ENCODE measurements around the gene GPX4.
A peak's percentile ranks its signal among the peaks of the same experiment; 100 is the strongest.

The GPX4 gene

DNA sequence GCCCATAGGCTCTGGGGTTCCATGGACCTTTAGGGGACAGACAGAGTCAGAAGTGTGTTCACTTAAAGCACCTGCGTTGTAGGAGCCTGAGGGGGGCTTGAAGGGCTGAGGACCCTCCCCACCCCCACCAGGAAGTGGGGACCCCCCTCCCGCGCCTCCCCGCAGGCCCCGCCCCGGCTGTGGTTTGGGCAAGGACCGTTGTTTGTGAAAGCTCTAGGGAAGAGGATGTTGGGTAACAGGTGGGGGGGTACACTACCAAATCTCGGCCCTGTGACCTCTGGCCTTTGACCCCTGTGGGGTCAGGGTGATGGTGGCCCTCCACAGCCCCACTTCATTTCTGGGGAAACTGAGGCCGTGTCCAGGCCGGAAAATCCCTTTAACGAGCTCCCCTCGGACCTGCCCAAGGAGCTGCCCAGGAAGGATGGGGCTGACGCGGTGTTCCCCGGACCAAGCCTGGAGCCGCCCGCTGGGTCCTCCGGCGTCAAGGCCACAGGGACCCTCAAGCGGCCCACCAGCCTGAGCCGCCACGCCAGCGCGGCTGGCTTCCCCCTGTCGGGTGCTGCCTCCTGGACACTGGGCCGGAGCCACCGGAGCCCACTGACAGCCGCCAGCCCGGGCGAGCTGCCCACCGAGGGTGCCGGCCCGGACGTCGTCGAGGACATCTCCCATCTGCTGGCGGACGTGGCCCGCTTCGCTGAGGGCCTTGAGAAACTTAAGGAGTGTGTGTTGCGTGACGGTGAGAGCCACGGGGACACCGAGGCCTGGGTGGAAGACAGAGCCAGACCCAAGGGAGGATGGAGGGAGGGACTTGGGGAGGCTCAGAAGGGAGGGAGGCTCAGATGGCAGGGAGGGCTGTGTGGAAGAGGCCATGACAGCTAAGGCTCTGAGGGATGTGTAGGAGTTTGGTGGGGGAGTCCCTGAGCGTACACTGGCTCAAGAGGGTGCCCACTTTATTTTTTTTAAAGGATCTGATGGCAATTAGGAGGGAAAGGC, 35.5 kb upstream of the GPX4 start:
- peak; percentile 79 for DNase-seq

DNA sequence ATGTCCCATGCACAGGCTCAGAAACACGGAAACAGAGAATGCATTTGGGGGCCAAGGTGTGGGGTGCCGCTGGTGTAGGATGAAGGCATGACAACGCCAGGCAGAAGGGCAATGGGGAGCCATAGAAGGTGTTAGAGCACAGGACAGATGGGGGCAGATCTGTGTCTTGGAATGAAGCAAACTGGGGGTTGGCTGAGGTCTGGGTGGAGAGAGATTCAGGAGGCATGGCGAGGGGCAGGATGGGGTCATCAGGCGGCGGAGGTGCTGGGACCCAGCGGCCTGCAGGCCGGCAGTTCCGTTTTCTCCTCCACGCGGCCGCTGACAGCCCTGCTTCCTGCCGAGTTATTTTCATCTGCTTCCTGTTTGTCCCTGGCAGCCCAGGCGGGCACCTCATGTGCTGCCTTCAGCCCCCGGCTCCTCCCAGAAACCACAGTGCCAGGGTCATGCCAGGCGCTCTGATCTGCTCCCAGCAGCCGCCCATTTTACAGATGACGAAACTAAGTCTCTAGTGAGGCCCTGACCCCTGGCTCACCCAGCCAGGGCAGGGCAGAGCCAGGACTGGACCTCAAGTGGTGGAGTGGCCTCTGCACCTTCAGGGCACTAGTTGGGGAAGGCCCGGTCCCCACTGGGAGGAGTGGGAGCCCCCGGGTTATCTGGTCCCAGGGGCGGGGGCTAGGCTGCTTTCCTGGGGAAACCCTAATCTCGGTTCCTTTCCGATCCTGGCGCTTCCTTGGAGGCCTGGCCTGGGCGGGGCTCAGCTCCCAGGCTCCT, 34.6 kb upstream of the GPX4 start:
- peak; percentile 86 for DNase-seq

DNA sequence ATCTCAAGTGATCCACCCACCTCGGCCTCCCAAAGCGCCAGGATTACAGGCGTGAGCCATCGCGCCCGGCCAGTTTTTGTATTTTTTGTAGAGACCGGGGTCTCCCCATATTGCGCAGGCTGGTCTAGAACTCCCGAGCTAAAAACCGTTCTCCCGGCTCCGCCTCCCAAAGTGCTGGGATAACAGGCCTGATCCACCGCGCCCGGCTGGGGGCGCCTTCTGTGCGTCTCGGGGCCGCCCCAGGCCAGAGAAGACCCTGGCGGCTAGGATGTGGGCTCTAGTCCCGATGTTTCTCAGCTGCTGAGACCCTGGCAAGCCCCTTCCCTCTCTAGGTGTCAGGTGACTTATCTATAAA, 33.2 kb upstream of the GPX4 start:
- no peak for DNase-seq

DNA sequence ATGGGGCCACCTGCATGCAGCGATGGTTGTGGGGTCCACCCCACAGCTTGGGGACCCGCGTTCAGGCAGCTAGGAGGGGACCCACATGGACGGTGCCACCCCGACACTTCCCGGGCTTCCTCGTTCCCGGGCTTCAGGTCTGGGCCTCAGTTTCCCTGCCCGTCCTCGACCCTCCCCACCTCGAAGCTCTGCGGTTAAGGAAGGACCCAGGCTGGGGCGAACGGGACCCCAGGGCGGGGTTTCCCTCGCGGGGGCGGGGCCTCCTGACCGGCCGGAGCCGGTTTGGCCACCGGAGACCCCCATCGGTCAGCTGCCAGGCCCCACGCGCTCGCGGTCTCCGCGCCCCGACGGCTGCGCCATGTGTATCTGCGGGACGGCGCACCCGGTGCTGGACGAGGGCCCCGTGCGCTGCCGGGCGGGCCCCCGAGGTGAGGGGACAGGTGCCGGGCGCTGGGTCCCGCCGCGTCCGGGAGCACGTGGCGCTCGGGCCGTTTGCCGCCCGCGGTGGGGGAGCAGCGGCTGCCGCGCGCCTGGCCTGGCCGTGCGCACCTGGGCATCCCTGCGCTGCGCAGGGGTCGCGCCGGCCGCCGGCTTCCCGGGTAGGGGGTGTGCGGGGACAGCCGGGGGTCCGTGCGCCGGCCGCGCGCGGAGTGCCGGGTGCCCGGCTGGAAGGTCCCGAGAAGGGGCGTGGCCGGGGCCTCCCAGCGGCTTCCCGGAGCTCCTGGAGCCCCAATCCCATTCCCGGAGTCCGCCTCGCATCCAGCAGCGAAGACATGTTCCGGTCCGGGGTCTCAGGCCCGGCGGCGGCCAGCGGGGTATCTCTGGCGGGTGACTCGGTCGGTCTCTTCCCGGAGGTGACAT, 32.6 kb upstream of the GPX4 start:
- no peak for DNase-seq

DNA sequence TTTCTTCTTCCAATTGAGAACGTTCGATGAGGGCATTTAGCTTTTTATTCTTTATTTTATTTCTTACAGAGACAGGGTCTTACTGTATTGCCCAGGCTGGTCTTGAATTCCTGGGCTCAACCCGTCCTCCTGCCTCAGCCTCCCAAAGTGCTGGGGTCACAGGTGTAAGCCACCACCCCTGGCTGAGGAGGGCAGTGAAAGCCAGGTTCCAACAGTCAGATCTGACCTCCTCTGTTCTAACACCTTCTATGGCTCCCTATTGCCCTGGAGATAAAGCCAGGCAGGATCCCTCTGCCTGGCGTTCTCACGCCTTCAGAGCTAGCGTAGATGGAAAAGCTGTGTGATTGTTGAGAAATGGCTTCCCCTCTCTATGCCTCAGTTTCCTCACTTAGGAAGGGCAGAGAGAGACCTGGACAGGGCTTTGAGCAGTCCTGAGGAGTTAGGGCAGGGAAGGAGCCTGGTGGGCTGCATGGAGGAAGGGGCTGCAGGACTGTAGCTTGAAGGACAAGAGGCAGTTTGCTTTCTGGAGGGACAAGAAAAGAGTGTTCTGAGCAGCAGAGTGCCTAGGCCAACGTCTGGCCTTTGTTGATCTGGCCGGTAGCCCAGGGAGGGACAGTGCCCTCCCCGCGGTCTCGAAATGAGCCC, 31.3 kb upstream of the GPX4 start:
- no peak for DNase-seq

DNA sequence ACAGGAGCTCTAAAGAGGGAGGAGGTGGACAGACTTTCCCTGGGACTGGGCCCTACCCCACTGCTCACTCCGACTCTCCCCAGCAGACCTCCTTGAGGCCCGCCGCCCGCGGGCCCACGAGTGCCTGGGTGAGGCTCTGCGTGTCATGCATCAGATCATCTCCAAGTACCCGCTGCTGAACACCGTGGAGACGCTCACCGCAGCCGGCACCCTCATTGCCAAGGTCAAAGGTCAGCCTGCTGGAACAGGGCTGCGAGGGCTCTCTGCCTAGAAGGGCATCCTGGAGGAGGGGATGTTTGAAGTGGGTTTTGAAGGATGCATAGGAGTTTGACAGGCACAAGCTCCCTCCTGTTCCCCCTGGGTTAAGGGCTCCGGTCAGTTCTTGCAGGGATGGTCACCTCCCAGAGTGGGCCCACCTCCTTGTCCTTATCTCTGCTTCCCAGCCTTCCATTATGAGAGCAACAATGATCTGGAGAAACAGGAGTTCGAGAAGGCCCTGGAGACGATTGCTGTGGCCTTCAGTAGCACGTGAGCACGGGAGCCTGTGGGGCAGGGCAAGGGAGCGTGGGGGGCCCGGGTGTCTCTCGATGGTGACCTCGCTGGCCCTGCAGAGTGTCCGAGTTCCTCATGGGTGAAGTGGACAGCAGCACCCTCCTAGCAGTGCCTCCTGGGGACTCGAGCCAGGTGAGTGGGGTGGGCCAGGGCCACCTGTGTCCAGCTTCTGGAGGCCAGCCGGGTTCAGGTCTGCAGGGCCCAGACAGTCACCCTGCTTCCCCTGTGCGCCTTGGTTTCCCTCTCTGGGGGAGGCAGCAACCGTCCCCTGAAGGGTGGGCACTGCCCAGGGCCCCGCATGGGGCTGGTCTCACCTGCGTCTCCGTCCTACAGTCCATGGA, 30.5 kb upstream of the GPX4 start:
- no peak for DNase-seq

DNA sequence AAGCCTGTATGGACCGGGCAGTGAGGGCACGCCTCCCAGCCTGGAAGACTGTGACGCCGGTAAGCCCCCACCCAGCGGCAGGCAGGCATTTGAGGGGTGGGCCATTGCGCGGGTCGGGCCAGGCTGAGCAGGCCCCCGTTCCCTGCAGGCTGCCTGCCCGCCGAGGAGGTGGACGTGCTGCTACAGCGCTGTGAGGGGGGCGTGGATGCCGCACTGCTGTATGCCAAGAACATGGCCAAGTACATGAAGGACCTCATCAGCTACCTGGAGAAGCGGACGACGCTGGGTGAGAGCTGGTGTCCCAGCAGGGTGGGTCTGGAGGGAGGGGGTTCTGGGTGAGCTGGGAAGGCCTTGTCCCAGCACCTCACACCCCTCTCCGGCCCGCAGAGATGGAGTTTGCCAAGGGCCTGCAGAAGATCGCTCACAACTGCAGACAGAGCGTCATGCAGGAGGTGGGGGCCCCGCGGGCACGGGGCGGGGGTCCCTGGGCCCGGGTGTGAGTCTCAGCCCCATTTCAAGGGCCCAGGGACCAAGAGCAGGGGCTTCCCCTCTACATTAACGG, 29.8 kb upstream of the GPX4 start:
- no peak for DNase-seq

DNA sequence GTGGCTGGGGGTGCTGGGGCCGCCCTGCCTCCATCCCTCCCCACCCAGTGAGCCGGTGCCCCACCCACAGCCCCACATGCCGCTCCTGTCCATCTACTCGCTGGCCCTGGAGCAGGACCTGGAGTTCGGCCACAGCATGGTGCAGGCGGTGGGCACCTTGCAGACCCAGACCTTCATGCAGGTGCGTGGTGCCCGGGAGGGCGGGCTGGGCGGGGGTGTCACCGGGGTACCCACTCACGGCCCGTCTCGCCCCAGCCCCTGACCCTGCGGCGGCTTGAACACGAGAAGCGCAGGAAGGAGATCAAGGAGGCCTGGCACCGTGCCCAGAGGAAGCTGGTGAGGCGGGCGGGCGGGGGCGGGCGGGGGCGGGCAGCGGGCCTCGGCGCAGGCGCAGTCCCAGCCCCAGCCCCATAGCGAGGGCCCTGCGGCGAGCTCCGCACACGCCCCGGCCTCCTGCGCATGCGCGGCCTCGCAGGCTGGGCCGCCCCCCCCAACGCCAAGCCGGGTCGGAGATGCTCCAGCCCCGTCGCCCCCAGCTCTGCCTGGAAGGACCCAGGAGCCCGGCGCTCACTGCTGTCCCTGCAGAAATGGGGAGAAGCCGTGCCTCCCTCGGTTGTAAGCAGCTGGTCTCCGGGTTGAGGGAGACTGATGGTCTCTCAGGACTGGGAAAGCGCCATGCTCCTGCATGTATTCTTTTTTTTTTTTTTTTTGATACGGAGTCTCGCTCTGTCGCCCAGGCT, 29.1 kb upstream of the GPX4 start:
- peak; percentile 94 for DNase-seq

DNA sequence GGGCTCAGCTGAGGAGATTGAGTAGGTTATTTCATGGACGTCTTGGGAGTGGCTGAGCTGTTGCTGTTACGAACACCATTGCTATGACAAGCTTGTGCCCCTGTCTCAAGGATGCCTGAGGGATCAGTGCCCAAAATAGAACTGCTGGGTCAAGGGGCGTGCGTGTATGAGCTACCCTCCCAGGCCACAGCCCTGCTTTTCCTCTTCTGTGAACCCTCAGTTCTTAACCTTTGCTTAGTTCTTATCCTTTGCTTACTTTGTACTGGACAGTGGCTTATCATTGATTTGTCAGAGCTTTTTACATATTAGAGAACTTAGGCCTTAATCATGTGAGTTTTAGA, 27.8 kb upstream of the GPX4 start:
- no peak for DNase-seq

DNA sequence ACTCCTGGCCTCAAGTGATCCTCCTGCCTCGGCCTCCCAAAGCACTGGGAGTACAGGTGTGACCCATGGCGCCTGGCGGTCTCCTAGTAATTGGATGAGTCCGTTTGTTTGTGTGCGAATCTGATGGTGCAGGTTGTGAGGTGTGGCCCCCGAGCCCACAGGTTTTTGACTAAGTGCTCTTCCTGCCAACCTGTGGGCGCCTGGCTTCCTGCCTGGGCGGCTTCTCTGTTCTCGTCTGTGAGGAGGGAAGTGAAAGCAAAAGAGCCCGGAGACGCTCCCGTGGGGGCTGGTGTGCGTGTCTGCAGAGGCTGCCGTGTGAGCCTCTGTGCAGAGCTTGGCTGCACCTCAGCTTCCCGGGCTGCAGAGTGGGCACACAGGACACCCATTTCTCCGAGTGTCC, 26.8 kb upstream of the GPX4 start:
- DNase-seq: peak; percentile 95

DNA sequence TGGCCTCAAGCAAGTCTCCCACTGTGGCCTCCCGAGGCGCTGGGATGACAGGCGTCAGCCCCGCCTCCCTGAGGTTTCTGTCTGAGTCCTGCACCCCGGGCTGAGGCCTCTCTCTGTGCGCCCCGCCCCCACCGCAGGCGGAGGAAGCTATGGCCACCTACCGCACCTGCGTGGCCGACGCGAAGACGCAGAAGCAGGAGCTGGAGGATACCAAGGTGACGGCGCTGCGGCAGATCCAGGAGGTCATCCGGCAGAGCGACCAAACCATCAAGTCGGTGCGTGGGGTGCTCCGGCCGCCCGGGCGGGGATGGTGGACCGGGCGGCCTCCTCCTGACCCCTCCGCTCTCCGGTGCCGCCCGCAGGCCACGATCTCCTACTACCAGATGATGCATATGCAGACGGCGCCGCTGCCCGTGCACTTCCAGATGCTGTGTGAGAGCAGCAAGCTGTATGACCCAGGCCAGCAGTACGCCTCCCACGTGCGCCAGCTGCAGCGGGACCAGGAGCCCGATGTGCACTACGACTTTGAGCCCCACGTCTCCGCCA, 24.2 kb upstream of the GPX4 start:
- DNase-seq: peak; percentile 66

DNA sequence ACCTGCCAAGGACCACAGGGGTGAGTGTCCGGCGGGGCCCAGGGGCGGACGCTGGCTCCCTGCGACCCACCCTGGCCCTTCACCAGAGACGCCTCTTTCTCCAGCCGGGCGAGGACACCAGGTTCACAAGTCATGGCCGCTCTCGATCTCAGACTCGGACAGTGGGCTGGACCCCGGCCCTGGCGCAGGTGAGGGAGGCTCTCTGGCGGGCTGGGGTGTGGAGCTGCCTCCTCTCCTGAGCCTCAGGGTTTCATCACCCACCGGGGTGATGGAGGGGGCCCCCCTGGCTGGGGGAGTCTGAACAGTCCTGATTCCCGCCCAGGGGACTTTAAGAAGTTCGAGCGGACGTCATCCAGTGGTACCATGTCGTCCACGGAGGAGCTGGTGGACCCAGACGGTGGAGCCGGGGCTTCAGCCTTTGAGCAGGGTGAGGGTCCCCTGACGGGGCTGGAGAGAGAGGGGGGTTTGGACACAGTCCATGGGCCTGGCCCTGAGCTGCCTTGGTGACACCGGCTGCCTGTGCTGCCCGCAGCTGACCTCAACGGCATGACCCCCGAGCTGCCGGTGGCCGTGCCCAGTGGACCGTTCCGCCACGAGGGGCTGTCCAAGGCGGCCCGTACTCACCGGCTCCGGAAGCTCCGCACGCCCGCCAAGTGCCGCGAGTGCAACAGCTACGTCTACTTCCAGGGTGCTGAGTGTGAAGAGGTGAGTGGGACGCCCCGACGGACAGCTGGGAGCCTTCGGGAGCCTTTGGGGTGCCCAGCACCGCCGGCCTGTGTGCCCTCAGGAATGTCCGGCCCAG, 23.2 kb upstream of the GPX4 start:
- DNase-seq: no peak

DNA sequence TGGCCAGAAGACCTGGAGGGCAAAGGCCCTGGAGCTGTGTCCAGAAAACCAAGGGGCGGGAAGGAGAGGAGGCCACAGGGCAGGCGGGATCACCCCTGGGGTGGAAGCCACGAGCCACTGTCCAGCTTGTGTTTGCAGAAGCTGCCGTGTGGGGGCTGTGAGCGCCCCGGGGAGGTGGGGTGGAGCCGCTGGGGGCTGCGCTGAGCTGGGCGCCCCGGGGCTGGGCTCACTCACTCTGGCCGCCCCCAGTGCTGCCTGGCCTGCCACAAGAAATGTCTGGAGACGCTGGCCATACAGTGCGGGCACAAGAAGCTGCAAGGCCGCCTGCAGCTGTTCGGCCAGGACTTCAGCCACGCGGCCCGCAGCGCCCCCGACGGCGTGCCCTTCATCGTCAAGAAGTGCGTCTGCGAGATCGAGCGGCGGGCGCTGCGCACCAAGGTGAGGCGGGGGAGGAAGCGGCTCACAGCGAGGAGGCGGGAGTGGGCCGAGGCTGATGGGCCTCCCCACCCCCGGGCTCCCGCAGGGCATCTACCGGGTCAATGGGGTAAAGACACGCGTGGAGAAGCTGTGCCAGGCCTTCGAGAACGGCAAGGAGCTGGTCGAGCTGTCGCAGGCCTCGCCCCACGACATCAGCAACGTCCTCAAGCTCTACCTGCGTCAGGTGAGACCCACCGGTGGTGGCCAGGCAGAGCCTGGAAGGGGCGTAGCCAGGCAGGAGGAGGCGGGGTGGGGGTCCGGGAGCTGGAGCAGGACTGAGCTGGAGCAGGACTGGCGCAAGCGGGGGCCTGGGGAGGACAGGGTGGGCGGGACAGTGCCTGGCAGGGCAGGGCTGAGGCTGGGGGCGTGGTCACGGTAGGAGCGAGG, 22.3 kb upstream of the GPX4 start:
- no peak for DNase-seq

DNA sequence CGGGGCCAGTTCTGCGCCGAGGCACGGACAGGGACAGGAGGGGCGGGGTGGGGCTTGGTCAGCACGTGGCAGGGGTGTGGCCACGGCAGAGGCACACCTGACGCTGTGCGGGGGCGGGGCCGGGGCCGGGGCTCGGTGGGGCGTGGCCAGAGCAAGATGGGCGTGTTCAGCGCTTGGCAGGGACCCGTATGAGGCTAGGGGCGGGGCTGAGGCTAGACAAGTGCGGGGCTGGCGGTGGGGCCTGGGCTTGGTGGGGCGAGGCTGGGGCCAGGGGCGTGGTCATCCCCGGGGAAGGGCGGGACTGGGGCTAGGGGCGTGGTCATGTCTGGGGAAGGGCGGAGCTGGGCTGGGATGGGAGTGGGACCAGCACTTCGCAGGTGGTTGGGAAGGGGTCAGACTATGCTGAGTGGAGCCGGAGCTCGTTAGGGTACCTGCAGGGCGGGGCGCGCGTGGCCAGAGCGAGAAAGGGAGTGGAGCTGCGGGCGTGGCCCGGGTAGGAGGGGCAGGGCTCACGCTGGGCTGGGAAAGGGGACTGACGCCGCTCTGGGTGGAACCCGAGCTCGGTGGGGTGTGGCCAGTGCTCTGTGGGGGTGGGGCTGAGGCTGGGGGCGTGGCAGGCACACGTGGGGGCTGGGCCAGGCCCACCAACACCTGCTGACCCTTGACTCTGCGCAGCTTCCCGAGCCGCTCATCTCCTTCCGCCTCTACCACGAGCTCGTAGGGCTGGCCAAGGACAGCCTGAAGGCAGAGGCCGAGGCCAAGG, 21.4 kb upstream of the GPX4 start:
- peak; percentile 93 for DNase-seq

DNA sequence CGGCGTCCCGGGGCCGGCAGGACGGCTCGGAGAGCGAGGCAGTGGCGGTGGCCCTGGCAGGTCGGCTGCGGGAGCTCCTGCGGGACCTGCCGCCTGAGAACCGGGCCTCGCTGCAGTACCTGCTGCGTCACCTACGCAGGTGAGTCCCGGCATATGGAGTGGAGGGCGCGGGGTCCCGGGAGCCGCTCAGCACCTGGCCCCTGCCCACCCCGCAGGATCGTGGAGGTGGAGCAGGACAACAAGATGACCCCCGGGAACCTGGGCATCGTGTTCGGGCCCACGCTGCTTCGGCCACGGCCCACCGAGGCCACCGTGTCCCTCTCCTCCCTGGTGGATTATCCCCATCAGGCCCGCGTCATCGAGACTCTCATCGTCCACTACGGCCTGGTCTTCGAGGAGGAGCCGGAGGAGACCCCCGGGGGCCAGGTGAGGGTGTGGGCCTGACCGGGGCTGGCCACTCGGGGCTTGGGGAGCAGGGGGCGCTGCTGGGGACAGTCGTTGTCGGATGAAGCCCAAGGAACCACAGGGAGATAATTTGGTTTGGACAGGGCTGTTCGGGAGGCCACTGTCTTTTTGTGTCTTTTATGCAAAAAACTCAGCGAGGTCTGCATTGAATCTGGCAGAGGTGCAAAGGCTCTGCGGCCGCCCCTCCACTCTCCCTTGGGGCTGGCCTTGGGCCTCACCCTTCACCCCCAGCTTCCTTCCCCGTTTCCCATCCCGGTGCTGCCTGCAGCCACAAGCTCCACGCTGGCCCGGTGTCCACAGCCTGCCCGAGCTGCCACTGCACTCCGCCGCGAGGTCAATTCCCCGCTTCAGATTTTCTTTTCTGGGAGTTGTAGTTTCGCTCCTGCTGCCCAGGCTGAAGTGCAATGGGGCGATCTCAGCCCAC, 20.6 kb upstream of the GPX4 start:
- DNase-seq: no peak

Measured in CD4-positive, alpha-beta T cell treated with Interleukin-15 for 1 hour (primary cell).